Left renal pelvis (tissue), 4 donors: Measurements from ENCODE around the gene VSIR. TPM values are rescaled to one million over a fixed set of nuclear protein-coding genes. Genes with fewer than 3 reads are reported as not detected.
A peak's percentile ranks its signal among the peaks of the same experiment; 100 is the strongest.

ENCODE experiments used
- DNase-seq, 4 donors: peaks; one replicate each; pipeline ENCODE4 v3.0.0-alpha.2; 2013; ENCODE audit warnings: low read depth in 4 of 4, low spot score in 3 of 4
- polyA plus RNA-seq, 4 donors: library from polyadenylated mRNA; unstranded; fragments of 120-200 nt; gene quantifications; one replicate each; pipeline ENCODE4 v1.2.1, GENCODE V29; 2013; ENCODE audit not compliant: insufficient read length in 4 of 4

Gene VSIR
- polyA plus RNA-seq, 4 donors = 10.3 to 59.0 (median 11.4) TPM

DNA sequence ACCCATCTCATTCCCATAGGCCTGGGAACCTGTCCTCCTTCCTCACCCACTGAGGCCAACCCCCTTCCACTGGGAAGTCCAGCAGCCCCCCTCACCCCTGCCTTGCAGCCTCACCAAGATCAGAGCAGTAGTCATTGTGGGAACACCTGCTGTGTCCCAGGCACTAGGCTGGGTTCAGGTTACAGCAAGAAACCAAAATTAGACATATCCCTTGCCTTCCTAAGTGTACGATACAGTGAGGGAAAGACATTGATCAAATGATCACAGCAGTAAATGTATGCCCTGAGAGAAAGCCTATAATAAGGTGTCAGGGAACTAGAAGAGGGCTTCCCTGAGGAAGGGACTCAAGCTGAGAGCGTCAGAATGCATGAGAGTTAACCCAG is 36.8 kb downstream of the VSIR start:
- DNase-seq = no peak

- DNase-seq = no peak
Measured at GRCh38 chr10:71735709-71736569, 37.4 kb downstream of the VSIR start.

DNA sequence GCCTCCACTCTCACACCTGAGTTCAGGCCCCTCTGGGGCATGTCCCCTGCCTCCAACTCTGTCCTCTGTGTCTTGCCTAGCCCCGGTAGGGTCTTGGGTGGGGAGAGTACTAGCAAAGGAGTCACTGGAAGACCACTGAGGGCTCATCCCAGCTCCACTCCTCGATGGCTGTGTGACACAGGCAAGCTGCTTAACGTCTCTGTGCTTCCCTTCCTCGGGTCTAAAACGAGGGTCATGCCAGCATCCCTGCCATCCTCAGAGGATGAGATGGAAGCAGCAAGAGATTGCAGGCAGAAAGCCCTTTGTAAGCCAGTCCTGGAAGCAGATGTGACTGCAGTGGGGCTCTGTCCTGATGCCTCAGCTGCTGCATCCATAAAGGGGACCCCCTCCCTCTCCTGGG is 38.5 kb downstream of the VSIR start:
- no peak for DNase-seq

DNA sequence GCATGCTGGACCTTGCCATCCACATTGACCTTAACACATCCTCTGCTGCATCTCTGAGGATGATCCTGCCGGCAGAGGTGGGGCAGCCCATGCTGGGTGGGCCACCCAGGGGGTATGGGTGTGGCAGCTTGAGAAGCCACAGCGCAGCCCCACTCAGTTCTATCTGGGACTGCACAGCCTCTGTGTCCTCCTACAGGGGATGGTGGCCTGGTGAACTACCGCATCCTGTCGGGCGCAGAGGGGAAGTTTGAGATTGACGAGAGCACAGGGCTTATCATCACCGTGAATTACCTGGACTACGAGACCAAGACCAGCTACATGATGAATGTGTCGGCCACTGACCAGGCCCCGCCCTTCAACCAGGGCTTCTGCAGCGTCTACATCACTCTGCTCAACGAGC is 41.5 kb downstream of the VSIR start:
- DNase-seq = no peak

GRCh38 chr10:71729161-71729636 is 44.1 kb downstream of the VSIR start:
- DNase-seq = no peak

- DNase-seq = no peak
Measured at GRCh38 chr10:71727738-71728737, 45.3 kb downstream of the VSIR start.

- no peak for DNase-seq
Measured at GRCh38 chr10:71727105-71727737, 46.1 kb downstream of the VSIR start.

DNA sequence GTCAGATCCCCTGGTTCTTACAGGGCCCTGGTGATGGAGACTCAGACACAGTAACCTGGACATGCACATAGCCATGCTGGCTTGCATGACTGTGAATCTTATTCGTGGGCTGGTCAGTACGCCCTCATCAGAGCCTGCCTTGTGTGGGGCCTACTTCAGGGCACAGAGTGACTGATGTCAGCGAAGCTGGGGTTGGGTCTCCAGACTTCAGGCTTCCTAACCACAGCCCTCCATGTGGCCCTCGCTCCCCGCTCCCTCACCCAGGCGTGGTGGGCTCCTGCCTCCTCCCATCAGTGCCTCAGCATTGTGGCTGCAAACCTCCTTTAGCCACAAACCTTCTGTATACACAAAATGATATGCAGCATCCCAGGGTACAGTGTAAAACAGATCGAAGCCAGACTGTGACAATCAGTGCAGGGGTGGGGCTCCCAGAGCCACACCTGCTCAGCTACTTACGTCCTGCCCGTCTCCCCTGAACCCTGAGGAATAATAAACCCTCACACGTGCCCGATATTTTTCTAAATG is 46.7 kb downstream of the VSIR start:
- no peak for DNase-seq

DNA sequence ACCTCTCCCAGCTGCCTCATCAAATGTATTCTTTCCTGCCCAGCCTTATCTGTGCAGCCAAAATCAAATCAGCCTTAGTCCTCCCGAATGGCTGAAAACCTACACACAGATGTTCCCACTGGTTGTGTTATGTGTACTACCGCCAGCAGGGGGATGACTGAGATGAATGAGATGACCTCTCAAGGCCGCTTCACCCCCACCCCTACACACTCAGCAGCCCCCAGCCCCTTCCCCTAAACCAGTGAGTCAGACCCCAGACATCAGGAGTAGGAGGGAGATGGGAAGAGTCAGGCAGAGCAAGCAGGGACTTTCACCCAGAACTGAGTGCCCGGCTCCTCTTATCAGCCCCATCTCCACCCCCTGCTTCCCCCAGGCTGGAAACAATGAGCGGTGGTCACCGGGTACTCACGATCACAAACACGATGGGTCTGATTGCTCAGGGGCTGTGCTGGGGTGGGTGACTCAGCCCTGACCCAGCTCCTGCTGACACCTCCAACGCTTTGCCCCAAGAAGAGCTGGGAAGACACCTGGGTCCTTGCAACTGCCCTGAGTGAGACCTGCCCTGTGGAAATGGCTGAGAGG is 47.2 kb downstream of the VSIR start:
- no peak for DNase-seq

GRCh38 chr10:71725249-71725648 is 48.1 kb downstream of the VSIR start:
- no peak for DNase-seq

DNA sequence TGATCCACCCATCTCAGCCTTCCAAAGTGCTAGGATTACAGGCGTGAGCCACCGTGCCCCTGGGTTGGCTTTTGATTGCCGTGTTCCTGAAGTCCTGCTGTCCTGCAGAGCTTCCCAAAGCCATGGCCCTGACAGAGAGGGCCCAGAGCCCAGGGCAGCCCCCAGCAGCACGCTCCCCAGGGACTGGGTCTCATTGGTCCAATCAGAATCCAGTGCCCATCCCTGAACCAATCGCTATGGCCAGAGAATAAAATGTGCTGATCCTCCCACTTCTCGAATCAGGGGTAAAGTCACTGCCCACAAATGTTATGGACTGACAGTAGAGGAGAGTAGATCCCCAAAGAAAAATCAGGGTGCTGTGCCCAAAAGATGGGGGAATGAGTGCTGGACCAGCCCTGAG is 48.8 kb downstream of the VSIR start:
- DNase-seq = no peak

GRCh38 chr10:71723311-71723710 is 50.0 kb downstream of the VSIR start:
- no peak for DNase-seq

- no peak for DNase-seq
Measured at GRCh38 chr10:71722849-71723248, 50.5 kb downstream of the VSIR start.

DNA sequence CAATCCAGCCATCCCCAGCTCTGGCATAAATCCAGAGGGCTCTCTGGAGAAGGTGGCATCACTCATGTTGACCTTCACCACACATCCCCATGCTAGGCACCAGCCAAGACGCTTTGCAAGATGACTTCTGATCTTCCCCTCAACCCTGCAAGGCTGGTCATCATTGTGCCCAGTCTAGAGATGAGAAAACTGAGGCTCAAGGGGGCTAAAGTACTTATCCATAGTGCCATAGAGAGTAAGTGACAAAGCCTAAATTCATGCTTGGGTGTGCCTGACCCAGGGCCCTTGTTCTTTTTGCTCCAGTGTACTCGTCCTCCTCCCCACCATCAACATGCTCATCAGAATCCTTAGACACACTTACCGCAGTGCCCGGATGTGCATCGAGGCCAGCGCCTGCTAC is 52.0 kb downstream of the VSIR start:
- no peak for DNase-seq

DNA sequence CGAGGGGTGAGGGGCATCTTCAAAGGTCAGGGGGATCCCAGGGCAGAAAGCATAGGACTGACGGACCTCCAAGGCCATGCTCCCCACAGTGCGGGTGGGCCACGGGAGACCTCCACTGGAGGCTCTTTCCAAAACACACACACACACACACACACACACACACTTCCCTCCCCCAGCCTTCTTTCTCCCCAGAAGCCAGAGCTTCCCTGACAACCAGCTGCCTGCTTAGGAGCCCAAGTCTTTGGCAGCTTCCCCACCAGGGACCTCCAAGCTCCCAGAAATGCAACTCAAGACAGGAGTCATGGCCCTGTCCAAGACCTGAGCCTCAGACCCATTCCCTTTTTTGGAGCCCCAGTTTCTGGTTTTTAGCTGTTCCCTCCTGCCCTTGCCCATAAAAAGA is 53.0 kb downstream of the VSIR start:
- DNase-seq = peak in 1 of 4 donors; percentile 10

- DNase-seq = no peak
Measured at GRCh38 chr10:71719464-71720201, 53.7 kb downstream of the VSIR start, which contains the start of gene C10orf105. TSS of gene C10orf105 (minus strand) at chr10:71719778. CDS start at chr10:71716337, 3,441 bp downstream.

- no peak for DNase-seq
Measured at GRCh38 chr10:71719042-71719441, 54.3 kb downstream of the VSIR start.

DNA sequence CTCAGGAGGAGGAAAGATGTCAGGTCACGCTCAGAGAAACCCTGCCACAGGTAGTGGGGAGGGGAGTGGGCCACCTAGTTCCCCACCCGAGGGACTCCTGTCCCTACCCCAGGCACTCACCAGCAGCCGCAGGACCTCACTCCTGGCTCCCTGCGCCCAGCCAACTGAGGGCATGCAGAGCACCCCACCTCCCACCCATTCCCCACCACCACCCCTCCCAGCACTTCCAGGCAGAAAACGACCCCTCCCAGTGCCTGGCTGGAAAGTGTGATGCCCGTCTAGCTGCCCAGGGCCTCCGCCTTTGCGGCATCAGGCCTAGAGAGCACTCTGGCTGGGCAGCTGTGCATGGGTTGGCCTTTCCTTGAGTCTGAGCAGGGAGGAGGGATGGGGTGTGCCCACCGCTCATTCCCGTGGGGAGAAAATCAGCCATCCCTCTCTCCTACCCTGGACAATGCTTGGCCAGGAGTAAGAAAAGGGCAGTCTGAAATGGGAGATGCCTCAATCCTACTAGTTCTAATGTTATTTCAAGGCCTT is 55.1 kb downstream of the VSIR start:
- no peak for DNase-seq

- DNase-seq = peak in 1 of 4 donors; percentile 12
Measured at GRCh38 chr10:71717551-71717951, 55.8 kb downstream of the VSIR start.
